Measurements from ENCODE around the gene TMEM45A.
"Not testable (repeated sequence)": the region's sequence is repeated elsewhere in the genome, so short reads cannot be mapped to it uniquely, and the experiment has no call there.

The TMEM45A gene

GRCh38 chr3:100536093-100536492 lies 43.7 kb downstream of the TMEM45A start:
- DNase-seq = no peak

GRCh38 chr3:100537646-100538338 lies 45.4 kb downstream of the TMEM45A start:
- DNase-seq = no peak

GRCh38 chr3:100538339-100538706 lies 45.9 kb downstream of the TMEM45A start:
- DNase-seq = no peak

GRCh38 chr3:100540791-100541334 lies 48.4 kb downstream of the TMEM45A start:
- DNase-seq = no peak

- DNase-seq = not testable (repeated sequence)
Observed at GRCh38 chr3:100541428-100541827, 49.0 kb downstream of the TMEM45A start.

DNA sequence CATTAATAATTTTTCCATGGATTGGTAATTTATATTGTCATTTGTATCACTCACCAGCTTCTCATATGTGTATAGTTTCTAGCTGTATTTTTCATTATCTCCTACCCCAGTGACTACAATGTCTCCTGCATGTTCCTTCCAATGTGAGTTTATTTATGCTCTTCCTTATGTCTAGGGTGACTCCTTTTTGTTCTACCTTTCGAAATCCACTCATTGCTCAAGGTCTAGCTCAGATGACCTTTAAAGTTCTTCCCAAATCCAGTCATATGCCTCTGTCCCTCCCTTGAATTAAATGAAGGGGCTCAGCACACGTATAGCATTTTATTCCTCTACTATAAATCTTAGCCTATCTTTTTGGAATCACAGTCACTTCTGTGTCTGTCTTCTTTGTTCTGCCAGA lies 53.0 kb downstream of the TMEM45A start:
- DNase-seq = no peak

- DNase-seq = no peak
Observed at GRCh38 chr3:100546020-100546744, 53.8 kb downstream of the TMEM45A start.

- peak; percentile 2 for DNase-seq
Observed at GRCh38 chr3:100548053-100548452, 55.6 kb downstream of the TMEM45A start.

GRCh38 chr3:100553618-100554372 lies 61.4 kb downstream of the TMEM45A start:
- no peak for DNase-seq

- DNase-seq = no peak
Observed at GRCh38 chr3:100554373-100554676, 61.9 kb downstream of the TMEM45A start.

- DNase-seq = no peak
Observed at GRCh38 chr3:100556673-100557310, 64.4 kb downstream of the TMEM45A start.

DNA sequence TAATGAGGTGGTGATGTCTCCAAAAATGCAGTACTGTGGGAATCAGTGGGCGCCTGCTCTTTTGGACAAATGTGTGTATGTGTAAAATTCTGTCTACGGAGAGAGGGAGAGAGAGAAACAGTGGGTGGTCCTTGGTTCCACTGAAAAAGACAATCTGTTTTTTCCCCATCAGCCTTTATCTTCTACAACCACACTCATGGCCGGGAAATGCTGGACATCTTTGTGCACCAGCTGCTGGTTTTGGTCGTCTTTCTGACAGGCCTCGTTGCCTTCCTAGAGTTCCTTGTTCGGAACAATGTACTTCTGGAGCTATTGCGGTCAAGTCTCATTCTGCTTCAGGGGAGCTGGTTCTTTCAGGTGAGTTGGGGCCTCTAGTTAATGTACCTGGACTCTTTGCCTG lies 65.8 kb downstream of the TMEM45A start:
- no peak for DNase-seq

GRCh38 chr3:100560426-100560825 lies 68.0 kb downstream of the TMEM45A start:
- no peak for DNase-seq

GRCh38 chr3:100561459-100562158 lies 69.2 kb downstream of the TMEM45A start:
- DNase-seq = no peak

DNA sequence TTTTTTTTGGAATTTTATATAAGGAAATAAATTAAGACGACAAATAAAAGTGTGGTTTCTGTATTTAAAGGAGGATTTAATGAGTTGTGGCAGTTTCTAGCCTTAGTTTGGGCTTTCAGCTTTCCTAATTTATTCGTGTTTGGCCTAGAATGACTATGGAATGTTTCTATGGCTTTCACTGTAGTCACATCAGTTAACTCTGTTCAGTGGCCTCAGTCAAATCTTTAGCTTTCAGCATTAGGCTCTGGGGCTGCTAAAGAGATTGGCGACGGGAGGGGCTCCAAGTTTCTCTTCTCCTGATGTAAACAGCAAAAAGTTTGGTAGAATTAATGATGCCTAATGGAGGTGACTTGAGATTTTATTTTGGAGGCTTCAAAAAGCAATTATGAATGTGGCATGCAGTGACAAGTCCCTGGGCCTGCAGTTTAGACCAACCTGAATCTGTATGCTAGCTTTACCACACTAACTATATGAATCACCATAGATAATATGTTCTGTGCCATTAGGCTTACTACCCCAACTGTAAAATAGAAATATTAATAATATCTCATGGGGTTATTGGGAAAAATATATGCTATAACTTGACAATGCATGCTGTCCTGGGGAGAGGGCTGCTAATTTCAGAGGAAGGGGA lies 69.9 kb downstream of the TMEM45A start:
- DNase-seq = no peak

GRCh38 chr3:100563228-100563627 lies 70.8 kb downstream of the TMEM45A start:
- no peak for DNase-seq

- no peak for DNase-seq
Observed at GRCh38 chr3:100563652-100564211, 71.3 kb downstream of the TMEM45A start.

- no peak for DNase-seq
Observed at GRCh38 chr3:100570811-100571210, 78.4 kb downstream of the TMEM45A start.

DNA sequence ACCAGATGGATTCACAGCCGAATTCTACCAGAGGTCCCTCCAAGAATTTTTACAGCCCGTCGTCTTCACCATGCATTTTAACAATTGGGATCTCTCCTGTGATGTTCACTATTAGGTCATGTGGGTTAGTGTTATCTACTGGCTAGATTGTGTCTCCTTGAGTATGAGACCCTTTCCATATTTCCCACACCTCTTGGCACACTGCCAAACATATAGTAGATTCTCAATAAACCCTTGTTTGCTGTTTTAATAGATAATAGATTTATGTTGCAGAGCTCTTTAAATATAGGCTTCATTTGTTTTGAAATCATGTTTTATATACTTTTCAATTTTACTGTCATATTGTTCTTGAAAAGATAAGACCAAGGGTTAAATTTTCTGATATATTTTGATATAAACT lies 82.1 kb downstream of the TMEM45A start:
- no peak for DNase-seq

- DNase-seq = no peak
Observed at GRCh38 chr3:100575704-100576103, 83.3 kb downstream of the TMEM45A start.

DNA sequence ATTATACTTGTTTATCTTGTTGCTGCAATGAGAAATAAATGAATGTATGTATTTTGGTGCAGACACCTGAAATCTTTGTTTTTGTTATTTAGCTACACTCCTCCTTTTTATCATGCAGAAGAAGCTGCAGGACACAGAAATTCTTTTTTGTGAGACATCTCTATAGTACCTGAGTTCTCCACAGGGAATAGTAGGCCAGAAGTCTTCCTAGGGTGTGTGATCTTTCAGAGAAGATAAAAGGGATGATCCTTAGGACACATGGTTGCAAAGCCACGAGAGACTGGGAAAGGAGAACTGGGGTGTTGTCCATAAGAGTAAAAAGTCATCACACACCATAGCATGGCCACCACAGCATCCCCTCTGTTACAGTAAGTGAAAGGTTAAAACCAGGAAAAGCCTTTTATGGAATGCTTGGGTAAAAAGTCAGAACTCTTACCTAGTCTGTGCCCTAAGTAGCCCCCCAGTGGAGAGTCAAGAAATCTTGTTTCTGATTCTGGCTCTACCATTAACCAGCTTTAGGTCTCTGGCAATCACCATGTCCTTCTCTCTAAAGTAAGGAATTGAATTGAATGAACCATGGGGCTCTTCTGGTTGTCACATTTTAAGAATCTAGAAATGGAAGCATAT lies 85.1 kb downstream of the TMEM45A start:
- DNase-seq = no peak

Measured in NCI-H510A (cell line).